A549 (cell line): ENCODE results near the gene SPAG6. TPM values are rescaled to one million over a fixed set of nuclear protein-coding genes. Genes with fewer than 3 reads are reported as not detected.

Experiments used
- ATAC-seq, 2 experiments: fragments of 200-7000 bp in 1 of 2; fragments of >200 bp in 1 of 2; cut with Nextera tagmentation in 1 of 2; cut with Tn5 transposase in 1 of 2; 3 replicates each; pipeline versions ENCODE4 v1.8.0 to v1.9.1; 2018 to 2020; ENCODE audit warnings: mild to moderate bottlenecking in 1 of 2, moderate library complexity in 1 of 2
- CTCF ChIA-PET: fragments of 300-600 bp; sonication (Branson Sonifier 250); formaldehyde crosslinking; extraction: SDS; loops from one replicate; lab custom pipeline; 2021; ENCODE audit warnings: antibody characterized with exemption, inconsistent platforms; lab: Yijun Ruan, JAX
- POLR2A ChIA-PET: fragments of 350-600 bp; formaldehyde crosslinking; extraction: SDS; loops from one replicate; lab custom pipeline; 2021; ENCODE audit warnings: antibody characterized with exemption, inconsistent platforms; lab: Yijun Ruan, JAX
- DNase-seq, 2 experiments: peaks; one replicate each; pipeline versions ENCODE4 v3.0.0 to v3.0.0-alpha.2; 2011 to 2016; ENCODE audit warnings: low read depth in 1 of 2, low spot score in 1 of 2
- FAIRE-seq: peaks from 2 replicates; lab custom pipeline; 2011; peaks lifted over from hg19 to GRCh38; lab: Jason Lieb, UNC
- H3K27ac ChIP-seq, 2 experiments: fragments of >200 bp; sonication (Bioruptor Twin); formaldehyde crosslinking; 3 replicates each; pipeline ENCODE4 v1.5.1; 2016 to 2017
- H3K4me1 ChIP-seq: fragments of >200 bp; sonication (Bioruptor Twin); formaldehyde crosslinking; 3 replicates; pipeline ENCODE4 v1.6.1; 2016
- H3K4me2 ChIP-seq: fragments of >200 bp; sonication (Bioruptor Twin); formaldehyde crosslinking; 3 replicates; pipeline ENCODE4 v1.6.1; 2016
- H3K4me3 ChIP-seq: fragments of >200 bp; sonication (Bioruptor Twin); formaldehyde crosslinking; 3 replicates; pipeline ENCODE4 v1.5.1; 2016
- H3K9me3 ChIP-seq: fragments of >200 bp; sonication (Bioruptor Twin); formaldehyde crosslinking; 3 replicates; pipeline ENCODE4 v1.6.1; 2016
- CBX2 ChIP-seq: fragments of 200-600 bp; sonication (generic); IDR thresholded peaks from 2 replicates; pipeline ENCODE4 v1.6.1; 2016; ENCODE audit warnings: low read depth, mild to moderate bottlenecking, borderline replicate concordance
- CBX8 ChIP-seq: fragments of 200-600 bp; sonication (generic); IDR thresholded peaks from 2 replicates; pipeline ENCODE4 v1.6.1; 2016
- CEBPB ChIP-seq, 2 experiments: fragments of >200 bp in 1 of 2; sonication (Bioruptor Twin) in 1 of 2; formaldehyde crosslinking in 1 of 2; IDR thresholded peaks; 2 replicates each; pipeline ENCODE4 v1.6.1; 2012 to 2016
- CHD4 ChIP-seq: fragments of 200-600 bp; sonication (generic); IDR thresholded peaks from 2 replicates; pipeline ENCODE4 v1.6.1; 2016; ENCODE audit warnings: antibody characterized with exemption, mild to moderate bottlenecking, borderline replicate concordance
- EHF ChIP-seq: fragments of 250-450 bp; sonication (Bioruptor Pico); IDR thresholded peaks from 2 replicates; pipeline ENCODE4 v1.5.0; 2020; ENCODE audit warnings: mild to moderate bottlenecking
- ELK1 ChIP-seq: fragments of 150-350 bp; IDR thresholded peaks from 2 replicates; pipeline ENCODE4 v1.6.1; 2014; ENCODE audit warnings: low read depth, mild to moderate bottlenecking, low read length
- ESRRA ChIP-seq: fragments of 150-350 bp; IDR thresholded peaks from 2 replicates; pipeline ENCODE4 v1.6.1; 2014; ENCODE audit warnings: mild to moderate bottlenecking, low read length, borderline replicate concordance
- FOSL2 ChIP-seq, 2 experiments: fragments of 450-650 bp in 1 of 2; fragments of >200 bp in 1 of 2; sonication (Bioruptor Twin) in 1 of 2; formaldehyde crosslinking; IDR thresholded peaks; 2 replicates each; pipeline versions ENCODE4 v1.5.0 to v1.6.1; 2016 to 2020; ENCODE audit warnings: mild to moderate bottlenecking in 1 of 2, moderate library complexity in 1 of 2
- HDAC2 ChIP-seq: fragments of 200-600 bp; sonication (generic); IDR thresholded peaks from 2 replicates; pipeline ENCODE4 v1.6.1; 2016
- HMGXB4 ChIP-seq: fragments of 250-450 bp; sonication (Bioruptor Pico); IDR thresholded peaks from 2 replicates; pipeline ENCODE4 v1.5.0; 2021; ENCODE audit warnings: mild to moderate bottlenecking, moderate library complexity, borderline replicate concordance
- HOXB5 ChIP-seq: fragments of 250-450 bp; sonication (Bioruptor Pico); IDR thresholded peaks from 2 replicates; pipeline ENCODE4 v1.5.0; 2020; ENCODE audit warnings: mild to moderate bottlenecking, moderate library complexity
- JUNB ChIP-seq: fragments of >200 bp; sonication (Bioruptor Twin); formaldehyde crosslinking; IDR thresholded peaks from 2 replicates; pipeline ENCODE4 v1.6.1; 2016
- KDM5A ChIP-seq: fragments of 200-600 bp; sonication (generic); IDR thresholded peaks from 2 replicates; pipeline ENCODE4 v1.6.1; 2016; ENCODE audit warnings: antibody characterized with exemption, mild to moderate bottlenecking
- NFE2L2 ChIP-seq: fragments of 150-350 bp; conservative IDR thresholded peaks from 2 replicates; pipeline ENCODE4 v1.6.1; 2014; ENCODE audit warnings: low read length
- NPAS2 ChIP-seq: fragments of 250-450 bp; sonication (Bioruptor Pico); IDR thresholded peaks from 2 replicates; pipeline ENCODE4 v1.8.0; 2022; ENCODE audit warnings: mild to moderate bottlenecking, moderate library complexity, borderline replicate concordance
- NR3C1 ChIP-seq: fragments of >200 bp; sonication (Bioruptor Twin); formaldehyde crosslinking; IDR thresholded peaks from 3 replicates; pipeline ENCODE4 v1.6.1; 2017
- PBX3 ChIP-seq: IDR thresholded peaks from 2 replicates; pipeline ENCODE4 v1.6.1; 2012
- PHF8 ChIP-seq: fragments of 200-600 bp; sonication (generic); IDR thresholded peaks from 2 replicates; pipeline ENCODE4 v1.6.1; 2016; ENCODE audit warnings: low read depth, mild to moderate bottlenecking, antibody characterized with exemption, moderate library complexity, borderline replicate concordance
- RAD21 ChIP-seq, 2 experiments: fragments of >200 bp in 1 of 2; sonication (Bioruptor Twin) in 1 of 2; formaldehyde crosslinking in 1 of 2; IDR thresholded peaks in 1 of 2; conservative IDR thresholded peaks in 1 of 2; 2 replicates in 1 of 2; 3 replicates in 1 of 2; pipeline ENCODE4 v1.6.1; 2012 to 2018; ENCODE audit warnings: inconsistent platforms in 1 of 2
- REST ChIP-seq: fragments of 200-600 bp; sonication (generic); IDR thresholded peaks from 2 replicates; pipeline ENCODE4 v1.6.1; 2016; ENCODE audit warnings: antibody characterized with exemption, mild to moderate bottlenecking, moderate library complexity
- TFCP2L1 ChIP-seq: fragments of 250-450 bp; sonication (Bioruptor Pico); IDR thresholded peaks from 2 replicates; pipeline ENCODE4 v1.5.0; 2021; ENCODE audit warnings: mild to moderate bottlenecking
- USF2 ChIP-seq: fragments of 450-650 bp; IDR thresholded peaks from 2 replicates; pipeline ENCODE4 v1.6.1; 2014; ENCODE audit warnings: antibody characterized with exemption
- ZFP36 ChIP-seq: fragments of 450-650 bp; IDR thresholded peaks from 2 replicates; pipeline ENCODE4 v1.6.1; 2014; ENCODE audit warnings: borderline replicate concordance; ENCODE audit not compliant: partially characterized antibody
- ZNF302 ChIP-seq: fragments of 250-450 bp; sonication (Bioruptor Pico); IDR thresholded peaks from 2 replicates; pipeline ENCODE4 v1.9.0; 2021; ENCODE audit warnings: inconsistent platforms, mild to moderate bottlenecking, moderate library complexity
- WGBS: methylation state at CpG from one replicate; pipeline ENCODE4 v1.1.6; 2017; ENCODE audit errors: missing lambda C conversion rate; 5-methylcytosine and 5-hydroxymethylcytosine counted together
- polyA plus RNA-seq, 4 experiments: library from polyadenylated mRNA; depleted of rRNA in 3 of 4; stranded (reverse); fragments of >200 nt; fragmentation: RNase III in 1 of 4; extraction: RNeasy Plus Mini Kit Qiagen cat#74134 plus additional on column Dnase treatment in 1 of 4; gene quantifications; 2 replicates in 3 of 4; 3 replicates in 1 of 4; pipeline ENCODE4 v1.2.3, GENCODE V29; 2011 to 2017

The SPAG6 gene
- polyA plus RNA-seq, 2 of the 4 experiments (the other 2 are of a cell fraction): 0.04 TPM; not detected in 1

- ATAC-seq (no peak), DNase-seq (no peak), FAIRE-seq (no peak)
- ChIA-PET CTCF (no interaction called here), POLR2A (no interaction called here)
- no peak overlapping the region for H3K4me2 ChIP-seq
- 94% methylated on average over 3 of the region's 3 CpGs for WGBS
- H3K9me3 ChIP-seq: no peaks in the 10 kb centered on the region
- no peak overlapping the region for H3K4me3 ChIP-seq
- peaks cover 3% of the 10 kb centered on the region; the same call in 2 of the 3 replicates for H3K4me1 ChIP-seq
- no peak for TF ChIP-seq USF2
- TF ChIP-seq RAD21 (conservative IDR thresholded peaks at IDR 0.05 in 1 of 2, IDR thresholded peaks at IDR 0.05 in 1 of 2): no peak
- TF ChIP-seq TFCP2L1 (CRISPR knock-in tag): no peak
- no peak for TF ChIP-seq ELK1
- no peak for TF ChIP-seq KDM5A
- TF ChIP-seq EHF: no peak
- no peak overlapping the region for H3K27ac ChIP-seq
Observed at GRCh38 chr10:22303461-22303860, 41.8 kb upstream of the SPAG6 start.

- Histone ChIP-seq H3K27ac (no peak overlapping the region), H3K4me1 (peaks cover 10% of the 10 kb centered on the region; the same call in 2 of the 3 replicates), H3K4me3 (no peak overlapping the region), H3K4me2 (no peak overlapping the region), H3K9me3 (no peaks in the 10 kb centered on the region)
- 92% methylated on average over 2 of the region's 2 CpGs for WGBS
- no peak for DNase-seq
- no peak for ATAC-seq
- POLR2A ChIA-PET: no interaction called here
- TF ChIP-seq ELK1 (no peak), ESRRA (no peak), PBX3 (no peak), CBX8 (no peak), FOSL2 (IDR thresholded peaks at IDR 0.05) (no peak), FOSL2 (CRISPR knock-in tag; IDR thresholded peaks at IDR 0.05) (no peak), HDAC2 (no peak), ZFP36 (no peak), JUNB (no peak), NR3C1 (no peak), REST (no peak), PHF8 (no peak), CEBPB (IDR thresholded peaks at IDR 0.05) (no peak), NPAS2 (CRISPR knock-in tag) (no peak), HMGXB4 (CRISPR knock-in tag) (no peak), NFE2L2 (no peak), USF2 (no peak), HOXB5 (no peak), CHD4 (no peak), CBX2 (no peak), ZNF302 (CRISPR knock-in tag) (no peak)
- FAIRE-seq: peak; percentile 7
- CTCF ChIA-PET: interaction anchor here (1.2 to 1.4 kb wide), 2 partner anchors 9 to 32 kb away, joined by 3 read pairs; no protein-coding TSS in a partner anchor
Observed at GRCh38 chr10:22305721-22306120, 39.6 kb upstream of the SPAG6 start.
